ENCODE data around the gene ALOX5AP. TPM values are rescaled to one million over a fixed set of nuclear protein-coding genes. Genes with fewer than 3 reads are reported as not detected.

ALOX5AP gene
- total and polyA plus RNA-seq, 10 of the 15 experiments (the other 5 are each of a cell fraction or from before 2014, with no cell fraction given) = 45.9 to 426 (median 109) TPM

GRCh38 chr13:30725326-30726085 lies 9.8 kb upstream of the ALOX5AP start (continued):
- no peak for TF ChIP-seq BHLHE40 (IDR thresholded peaks at IDR 0.05; ENCODE audit: borderline replicate concordance in 1 of 2, low read depth in 2 of 2, low read length in 1 of 2)
- no peak for TF ChIP-seq EGR1 (IDR thresholded peaks at IDR 0.05; ENCODE audit: borderline replicate concordance in 1 of 2, low read depth in 2 of 2, low read length in 2 of 2)
- no peak for TF ChIP-seq SMAD1 (IDR thresholded peaks at IDR 0.05; ENCODE audit: low read depth, partially characterized antibody)
- TF ChIP-seq IRF3 (IDR thresholded peaks at IDR 0.05) = no peak
- no peak for TF ChIP-seq CHD2 (IDR thresholded peaks at IDR 0.05; ENCODE audit: borderline replicate concordance, low read depth, low read length)
- TF ChIP-seq POLR2AphosphoS5 (IDR thresholded peaks at IDR 0.05; ENCODE audit: low read length) = no peak
- no peak for TF ChIP-seq POLR2AphosphoS2 (IDR thresholded peaks at IDR 0.05; ENCODE audit: low read depth, low read length)
- TF ChIP-seq MYB (IDR thresholded peaks at IDR 0.05; ENCODE audit: borderline replicate concordance, low read depth, low read length) = no peak
- no peak for TF ChIP-seq NFYB (IDR thresholded peaks at IDR 0.05; ENCODE audit: insufficient read depth, low read depth, low read length)
- TF ChIP-seq PAX5 (IDR thresholded peaks at IDR 0.05; ENCODE audit: borderline replicate concordance, low read depth, low read length) = no peak

- H3K36me3 ChIP-seq (ENCODE audit: control insufficient read depth in 2 of 2, insufficient read depth in 2 of 2, low read length in 1 of 2) = no peaks in the 10 kb centered on the region
- POLR2A ChIA-PET = interaction anchor here (0.6 kb wide), 1 partner anchor 8 kb away, joined by 3 read pairs; no protein-coding TSS in a partner anchor
- RAD21 ChIA-PET (ENCODE audit: unreplicated experiment) = no interaction called here
- H3K79me2 ChIP-seq (ENCODE audit: control insufficient read depth, insufficient read depth, low read length) = no peaks in the 10 kb centered on the region
- H3K4me1 ChIP-seq (ENCODE audit: control insufficient read depth, insufficient read depth, low read length) = peaks cover 7% of the 10 kb centered on the region
- whole genome bisulfite sequencing (ENCODE audit: insufficient coverage, insufficient replicate concordance, low lambda C conversion rate, missing lambda C conversion rate) = 0% methylated on average over 1 of the region's 1 CpG
- SMC1A ChIA-PET (ENCODE audit: uncharacterized antibody, unreplicated experiment) = interaction anchor here (0.6 to 1.5 kb wide), 3 partner anchors 11 to 21 kb away, joined by 3 read pairs; no protein-coding TSS in a partner anchor
- in situ Hi-C loops (cut with MboI) (no loop called here), intact Hi-C loops (cut with micrococcal nuclease; ENCODE audit: unreplicated experiment) (no loop called here)
- no TSS peak for BruUV-seq (replicated peaks)
- CTCF ChIA-PET = interaction anchor here (0.9 to 1.8 kb wide), 2 partner anchors 8 to 40 kb away, joined by 3 to 4 read pairs; no protein-coding TSS in a partner anchor
- H4K20me1 ChIP-seq (ENCODE audit: control insufficient read depth, insufficient read depth) = no peaks in the 10 kb centered on the region
- no peaks in the 10 kb centered on the region for H3K27me3 ChIP-seq (replicated peaks in 1 of 2; ENCODE audit: control insufficient read depth in 2 of 2, insufficient read depth in 2 of 2, low read length in 1 of 2)
- H3K9ac ChIP-seq (ENCODE audit: control insufficient read depth, insufficient read depth, low read length) = no peak overlapping the region
- H3K4me3 ChIP-seq = no peak overlapping the region
- no peak overlapping the region for H2AFZ ChIP-seq (ENCODE audit: control insufficient read depth, low read depth, low read length)
- H3K9me3 ChIP-seq (replicated peaks; ENCODE audit: control insufficient read depth, insufficient read depth, low read length) = no peaks in the 10 kb centered on the region; the same call in 2 of the 3 replicates
- no peak overlapping the region for H3K4me2 ChIP-seq (ENCODE audit: control insufficient read depth, insufficient read depth)
- FAIRE-seq (no peak), DNase-seq (ENCODE audit: low read depth, low spot score) (no peak), ATAC-seq (no peak)
- H3K27ac ChIP-seq (ENCODE audit: control insufficient read depth, insufficient read depth) = no peak overlapping the region
- no peak for TF ChIP-seq TCF7 (IDR thresholded peaks at IDR 0.05; ENCODE audit: borderline replicate concordance)
- no peak for TF ChIP-seq CBFB (IDR thresholded peaks at IDR 0.05; ENCODE audit: low read depth)
- no peak for TF ChIP-seq HDGF (IDR thresholded peaks at IDR 0.05)
- no peak for TF ChIP-seq ZZZ3 (IDR thresholded peaks at IDR 0.05; ENCODE audit: control insufficient read depth, insufficient read length, low read depth)
- TF ChIP-seq BCL3 (IDR thresholded peaks at IDR 0.05; ENCODE audit: borderline replicate concordance, insufficient read depth, low read depth, low read length, poor library complexity, severe bottlenecking) = no peak
- TF ChIP-seq RAD21 (IDR thresholded peaks at IDR 0.05; ENCODE audit: insufficient read depth, low read depth, low read length) = no peak
- TF ChIP-seq EED (IDR thresholded peaks at IDR 0.05; ENCODE audit: low read depth) = no peak
- TF ChIP-seq ZNF217 (IDR thresholded peaks at IDR 0.05) = no peak
- no peak for TF ChIP-seq MYC (IDR thresholded peaks at IDR 0.05; ENCODE audit: insufficient read depth, insufficient read length, insufficient replicate concordance, low read length, severe bottlenecking)
- no peak for TF ChIP-seq BHLHE40 (IDR thresholded peaks at IDR 0.05; ENCODE audit: borderline replicate concordance in 1 of 2, low read depth in 2 of 2, low read length in 1 of 2)
- no peak for TF ChIP-seq TCF3 (IDR thresholded peaks at IDR 0.05; ENCODE audit: borderline replicate concordance, insufficient read depth, low read depth, low read length)
Observed at GRCh38 chr13:30726192-30726591, 9.2 kb upstream of the ALOX5AP start.

All from GM12878 (cell line).